SK-N-SH (cell line): ENCODE measurements around the gene IFT27. TPM values are rescaled to one million over a fixed set of nuclear protein-coding genes. Genes with fewer than 3 reads are reported as not detected.

Experiments
- CTCF ChIA-PET: fragments of 300-600, 350-600 bp; formaldehyde crosslinking; extraction: SDS; loops from one replicate; lab custom pipeline; 2021; lab: Yijun Ruan, JAX
- POLR2A ChIA-PET: fragments of 350-600 bp; sonication (Branson Sonifier 250); formaldehyde crosslinking; extraction: SDS; loops from one replicate; lab custom pipeline; 2020; ENCODE audit warnings: antibody characterized with exemption, inconsistent platforms; lab: Yijun Ruan, JAX
- DNase-seq: peaks from one replicate; pipeline ENCODE4 v3.0.0; 2012
- H2AFZ ChIP-seq: fragments of 200-600 bp; sonication (generic); 2 replicates; pipeline ENCODE4 v1.8.1; 2016; ENCODE audit warnings: antibody characterized with exemption, mild to moderate bottlenecking, low read depth
- H3F3A ChIP-seq: fragments of 200-600 bp; sonication (generic); replicated peaks from 2 replicates; pipeline ENCODE3; 2016; ENCODE audit warnings: antibody characterized with exemption, mild to moderate bottlenecking; ENCODE audit not compliant: insufficient read depth
- H3K27ac ChIP-seq, 2 experiments: fragments of 200-500 bp in 1 of 2; fragments of 200-600 bp in 1 of 2; sonication (Bioruptor generic) in 1 of 2; sonication (generic), shearing (Covaris generic) in 1 of 2; 2 replicates each; pipeline versions ENCODE4 v1.5.1 to v1.6.1; 2014 to 2016; ENCODE audit warnings: low read depth in 2 of 2, inconsistent platforms in 1 of 2, low read length in 1 of 2, mild to moderate bottlenecking in 1 of 2, mixed read lengths in 1 of 2
- H3K27me3 ChIP-seq: fragments of 200-600 bp; sonication (generic), shearing (Covaris generic); 2 replicates; pipeline ENCODE4 v1.6.1; 2016; ENCODE audit warnings: mixed run types; ENCODE audit not compliant: insufficient read depth
- H3K36me3 ChIP-seq, 2 experiments: fragments of 200-500 bp in 1 of 2; fragments of 200-600 bp in 1 of 2; sonication (Bioruptor generic) in 1 of 2; sonication (generic) in 1 of 2; replicated peaks in 1 of 2; 2 replicates each; pipeline versions ENCODE3 to v1.5.1; 2014 to 2016; ENCODE audit warnings: low read length in 1 of 2, mild to moderate bottlenecking in 1 of 2; ENCODE audit not compliant: insufficient read depth in 2 of 2, control insufficient read depth in 1 of 2
- H3K4me1 ChIP-seq, 2 experiments: fragments of 200-500 bp in 1 of 2; fragments of 200-600 bp in 1 of 2; sonication (Bioruptor generic) in 1 of 2; sonication (generic), shearing (Covaris generic) in 1 of 2; 2 replicates each; pipeline versions ENCODE4 v1.5.1 to v1.6.1; 2014 to 2016; ENCODE audit warnings: low read depth in 1 of 2, low read length in 1 of 2, mixed run types in 1 of 2; ENCODE audit not compliant: insufficient read depth in 2 of 2, control insufficient read depth in 1 of 2
- H3K4me2 ChIP-seq: fragments of 200-600 bp; sonication (generic), shearing (Covaris generic); 2 replicates; pipeline ENCODE4 v1.6.1; 2017; ENCODE audit warnings: mixed run types
- H3K4me3 ChIP-seq, 2 experiments: fragments of 200-500 bp in 1 of 2; fragments of 200-600 bp in 1 of 2; sonication (Bioruptor generic) in 1 of 2; sonication (generic), shearing (Covaris generic) in 1 of 2; 2 replicates each; pipeline versions ENCODE4 v1.5.1 to v1.8.1; 2014 to 2016; ENCODE audit warnings: low read depth in 2 of 2, inconsistent platforms in 1 of 2, low read length in 1 of 2, mild to moderate bottlenecking in 1 of 2, mixed read lengths in 1 of 2, moderate library complexity in 1 of 2
- H3K79me2 ChIP-seq: fragments of 200-600 bp; sonication (generic); 2 replicates; pipeline ENCODE4 v1.8.1; 2017; ENCODE audit warnings: mild to moderate bottlenecking; ENCODE audit not compliant: insufficient read depth
- H3K9ac ChIP-seq: fragments of 200-600 bp; sonication (generic); 2 replicates; pipeline ENCODE4 v1.6.1; 2017; ENCODE audit warnings: mixed run types
- H3K9me2 ChIP-seq: fragments of 200-600 bp; sonication (generic); 2 replicates; pipeline ENCODE4 v1.6.1; 2017; ENCODE audit warnings: mixed run types
- H3K9me3 ChIP-seq: fragments of 200-600 bp; sonication (generic); 2 replicates; pipeline ENCODE4 v1.6.1; 2017; ENCODE audit warnings: mixed run types, mild to moderate bottlenecking, moderate library complexity
- H4K20me1 ChIP-seq: fragments of 200-600 bp; sonication (generic); 2 replicates; pipeline ENCODE4 v1.6.1; 2017; ENCODE audit warnings: mild to moderate bottlenecking, mixed run types; ENCODE audit not compliant: insufficient read depth
- CHD2 ChIP-seq: fragments of 150-350 bp; IDR thresholded peaks from 2 replicates; pipeline ENCODE4 v1.6.1; 2018; ENCODE audit warnings: low read length; ENCODE audit not compliant: partially characterized antibody
- ELF1 ChIP-seq: IDR thresholded peaks from 2 replicates; pipeline ENCODE4 v1.4.0; 2012
- GABPA ChIP-seq: IDR thresholded peaks from 2 replicates; pipeline ENCODE4 v1.4.0; 2012; ENCODE audit warnings: low read depth, mild to moderate bottlenecking
- GATA2 ChIP-seq: sonication (generic); formaldehyde crosslinking; IDR thresholded peaks from 2 replicates; pipeline ENCODE4 v1.5.0; 2020; ENCODE audit warnings: mild to moderate bottlenecking, missing genetic modification reagents
- JUND ChIP-seq: IDR thresholded peaks from 2 replicates; pipeline ENCODE4 v1.4.0; 2012
- MEF2A ChIP-seq: IDR thresholded peaks from 2 replicates; pipeline ENCODE4 v1.4.0; 2012; ENCODE audit warnings: low read depth, borderline replicate concordance
- MXI1 ChIP-seq: IDR thresholded peaks from 2 replicates; pipeline ENCODE4 v1.6.1; 2012; ENCODE audit warnings: mild to moderate bottlenecking, low read depth, low read length, improper control_type of control experiment
- RXRA ChIP-seq: IDR thresholded peaks from 2 replicates; pipeline ENCODE4 v1.4.0; 2012; ENCODE audit warnings: low read depth, mild to moderate bottlenecking, borderline replicate concordance
- SIN3A ChIP-seq: IDR thresholded peaks from 2 replicates; pipeline ENCODE4 v1.6.1; 2012; ENCODE audit warnings: low read depth, mild to moderate bottlenecking, low read length, moderate library complexity, borderline replicate concordance
- TCF12 ChIP-seq: IDR thresholded peaks from 2 replicates; pipeline ENCODE4 v1.4.0; 2012
- USF1 ChIP-seq: IDR thresholded peaks from 2 replicates; pipeline ENCODE4 v1.4.0; 2012; ENCODE audit warnings: low read depth, borderline replicate concordance
- WGBS: methylation state at CpG from one replicate; pipeline ENCODE4 v1.1.6; 2017; ENCODE audit warnings: low lambda C conversion rate; 5-methylcytosine and 5-hydroxymethylcytosine counted together
- polyA plus RNA-seq, 3 experiments: library from polyadenylated mRNA; depleted of rRNA; stranded (reverse); fragments of >200 nt; gene quantifications; 2 replicates each; pipeline ENCODE4 v1.2.3, GENCODE V29; 2012
- TF ChIP-seq, protein P1 (sequence below): IDR thresholded peaks from 2 replicates; pipeline ENCODE4 v1.6.1; 2012; ENCODE audit warnings: mild to moderate bottlenecking, low read depth, low read length, moderate library complexity
- TF ChIP-seq, protein P2 (sequence below): IDR thresholded peaks from 2 replicates; pipeline ENCODE4 v1.4.0; 2012; ENCODE audit warnings: low read depth
- TF ChIP-seq, protein P3 (sequence below): fragments of 200-600 bp; sonication (generic); IDR thresholded peaks from 2 replicates; pipeline ENCODE4 v1.6.1; 2017; ENCODE audit warnings: antibody characterized with exemption, mild to moderate bottlenecking, moderate library complexity
- TF ChIP-seq, protein P4 (sequence below): fragments of 150-350 bp; IDR thresholded peaks from 2 replicates; pipeline ENCODE4 v1.6.1; 2017; ENCODE audit warnings: antibody characterized with exemption, low read length, low read depth, borderline replicate concordance

IFT27 gene
- polyA plus RNA-seq, 1 of the 3 experiments (the other 2 are of a cell fraction) = 29.4 TPM

- ChIA-PET POLR2A (no interaction called here), CTCF (interaction anchor here (0.6 kb wide), 1 partner anchor 13 kb away, joined by 3 read pairs; no protein-coding TSS in a partner anchor)
- Histone ChIP-seq H3K4me3 (no peak overlapping the region), H3K36me3 (no peaks in the 10 kb centered on the region), H3K9ac (no peak overlapping the region), H3K9me3 (no peaks in the 10 kb centered on the region), H2AFZ (no peak overlapping the region), H3K4me1 (peaks cover 0 to 2% of the 10 kb centered on the region in 2 experiments; a peak in 1 of 4 replicates), H3K27me3 (no peaks in the 10 kb centered on the region; the same call in 1 of the 2 replicates), H3K79me2 (no peaks in the 10 kb centered on the region), H3K9me2 (no peaks in the 10 kb centered on the region), H4K20me1 (no peaks in the 10 kb centered on the region), H3K27ac (no peak overlapping the region), H3F3A (no peaks in the 10 kb centered on the region), H3K4me2 (no peak overlapping the region)
- TF ChIP-seq MEF2A = no peak
- TF ChIP-seq, protein P1, sequence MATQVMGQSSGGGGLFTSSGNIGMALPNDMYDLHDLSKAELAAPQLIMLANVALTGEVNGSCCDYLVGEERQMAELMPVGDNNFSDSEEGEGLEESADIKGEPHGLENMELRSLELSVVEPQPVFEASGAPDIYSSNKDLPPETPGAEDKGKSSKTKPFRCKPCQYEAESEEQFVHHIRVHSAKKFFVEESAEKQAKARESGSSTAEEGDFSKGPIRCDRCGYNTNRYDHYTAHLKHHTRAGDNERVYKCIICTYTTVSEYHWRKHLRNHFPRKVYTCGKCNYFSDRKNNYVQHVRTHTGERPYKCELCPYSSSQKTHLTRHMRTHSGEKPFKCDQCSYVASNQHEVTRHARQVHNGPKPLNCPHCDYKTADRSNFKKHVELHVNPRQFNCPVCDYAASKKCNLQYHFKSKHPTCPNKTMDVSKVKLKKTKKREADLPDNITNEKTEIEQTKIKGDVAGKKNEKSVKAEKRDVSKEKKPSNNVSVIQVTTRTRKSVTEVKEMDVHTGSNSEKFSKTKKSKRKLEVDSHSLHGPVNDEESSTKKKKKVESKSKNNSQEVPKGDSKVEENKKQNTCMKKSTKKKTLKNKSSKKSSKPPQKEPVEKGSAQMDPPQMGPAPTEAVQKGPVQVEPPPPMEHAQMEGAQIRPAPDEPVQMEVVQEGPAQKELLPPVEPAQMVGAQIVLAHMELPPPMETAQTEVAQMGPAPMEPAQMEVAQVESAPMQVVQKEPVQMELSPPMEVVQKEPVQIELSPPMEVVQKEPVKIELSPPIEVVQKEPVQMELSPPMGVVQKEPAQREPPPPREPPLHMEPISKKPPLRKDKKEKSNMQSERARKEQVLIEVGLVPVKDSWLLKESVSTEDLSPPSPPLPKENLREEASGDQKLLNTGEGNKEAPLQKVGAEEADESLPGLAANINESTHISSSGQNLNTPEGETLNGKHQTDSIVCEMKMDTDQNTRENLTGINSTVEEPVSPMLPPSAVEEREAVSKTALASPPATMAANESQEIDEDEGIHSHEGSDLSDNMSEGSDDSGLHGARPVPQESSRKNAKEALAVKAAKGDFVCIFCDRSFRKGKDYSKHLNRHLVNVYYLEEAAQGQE = no peak
- TF ChIP-seq JUND = no peak
- 24% methylated on average over 3 of the region's 6 CpGs for WGBS
- no peak for DNase-seq
Observed at GRCh38 chr22:36738416-36739020, 37.4 kb downstream of the IFT27 start.

DNA sequence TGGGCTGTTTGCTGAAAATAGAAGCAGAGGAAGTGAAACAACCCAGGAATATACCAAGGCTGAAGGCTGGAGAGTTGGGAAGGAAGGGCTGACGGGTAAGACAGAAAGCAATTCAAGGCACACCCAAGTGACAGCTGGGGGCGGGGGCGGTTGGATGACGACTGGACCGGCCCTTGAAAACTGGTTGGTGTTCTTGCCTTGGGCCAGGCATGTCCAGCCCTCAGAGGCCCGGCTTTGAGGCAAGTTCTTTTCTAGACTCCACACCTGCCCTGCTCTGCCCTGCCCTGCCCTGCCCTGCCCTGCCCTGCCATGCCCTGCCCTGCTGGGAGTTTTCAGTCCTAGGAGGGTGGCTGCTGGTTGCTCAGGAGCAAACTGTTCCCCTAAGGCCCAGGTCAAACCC lies 38.1 kb downstream of the IFT27 start:
- Histone ChIP-seq H3K4me3 (no peak overlapping the region), H3K79me2 (no peaks in the 10 kb centered on the region), H3K27me3 (no peaks in the 10 kb centered on the region; the same call in 1 of the 2 replicates), H3K9me2 (no peaks in the 10 kb centered on the region), H3K4me1 (no peaks in the 10 kb centered on the region), H3F3A (no peaks in the 10 kb centered on the region), H3K27ac (no peak overlapping the region), H3K4me2 (no peak overlapping the region), H3K9me3 (no peaks in the 10 kb centered on the region), H4K20me1 (no peaks in the 10 kb centered on the region), H2AFZ (no peak overlapping the region), H3K36me3 (no peaks in the 10 kb centered on the region), H3K9ac (no peak overlapping the region)
- CTCF ChIA-PET = no interaction called here
- no peak for DNase-seq
- 30% methylated on average over 5 of the region's 6 CpGs for WGBS
- POLR2A ChIA-PET = no interaction called here
- TF ChIP-seq GABPA (no peak), USF1 (no peak), ELF1 (no peak), CHD2 (no peak), RXRA (no peak), GATA2 (CRISPR knock-in tag) (no peak), MEF2A (no peak), TCF12 (no peak), SIN3A (no peak), MXI1 (no peak)
- TF ChIP-seq, protein P1 = no peak
- TF ChIP-seq, protein P2, sequence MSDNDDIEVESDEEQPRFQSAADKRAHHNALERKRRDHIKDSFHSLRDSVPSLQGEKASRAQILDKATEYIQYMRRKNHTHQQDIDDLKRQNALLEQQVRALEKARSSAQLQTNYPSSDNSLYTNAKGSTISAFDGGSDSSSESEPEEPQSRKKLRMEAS = no peak
- TF ChIP-seq, protein P3, sequence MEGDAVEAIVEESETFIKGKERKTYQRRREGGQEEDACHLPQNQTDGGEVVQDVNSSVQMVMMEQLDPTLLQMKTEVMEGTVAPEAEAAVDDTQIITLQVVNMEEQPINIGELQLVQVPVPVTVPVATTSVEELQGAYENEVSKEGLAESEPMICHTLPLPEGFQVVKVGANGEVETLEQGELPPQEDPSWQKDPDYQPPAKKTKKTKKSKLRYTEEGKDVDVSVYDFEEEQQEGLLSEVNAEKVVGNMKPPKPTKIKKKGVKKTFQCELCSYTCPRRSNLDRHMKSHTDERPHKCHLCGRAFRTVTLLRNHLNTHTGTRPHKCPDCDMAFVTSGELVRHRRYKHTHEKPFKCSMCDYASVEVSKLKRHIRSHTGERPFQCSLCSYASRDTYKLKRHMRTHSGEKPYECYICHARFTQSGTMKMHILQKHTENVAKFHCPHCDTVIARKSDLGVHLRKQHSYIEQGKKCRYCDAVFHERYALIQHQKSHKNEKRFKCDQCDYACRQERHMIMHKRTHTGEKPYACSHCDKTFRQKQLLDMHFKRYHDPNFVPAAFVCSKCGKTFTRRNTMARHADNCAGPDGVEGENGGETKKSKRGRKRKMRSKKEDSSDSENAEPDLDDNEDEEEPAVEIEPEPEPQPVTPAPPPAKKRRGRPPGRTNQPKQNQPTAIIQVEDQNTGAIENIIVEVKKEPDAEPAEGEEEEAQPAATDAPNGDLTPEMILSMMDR = no peak
- TF ChIP-seq, protein P4, sequence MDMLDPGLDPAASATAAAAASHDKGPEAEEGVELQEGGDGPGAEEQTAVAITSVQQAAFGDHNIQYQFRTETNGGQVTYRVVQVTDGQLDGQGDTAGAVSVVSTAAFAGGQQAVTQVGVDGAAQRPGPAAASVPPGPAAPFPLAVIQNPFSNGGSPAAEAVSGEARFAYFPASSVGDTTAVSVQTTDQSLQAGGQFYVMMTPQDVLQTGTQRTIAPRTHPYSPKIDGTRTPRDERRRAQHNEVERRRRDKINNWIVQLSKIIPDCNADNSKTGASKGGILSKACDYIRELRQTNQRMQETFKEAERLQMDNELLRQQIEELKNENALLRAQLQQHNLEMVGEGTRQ = no peak
